Psoas muscle (tissue), 8 donors: ENCODE data around the gene AKR1B15. TPM values are rescaled to one million over a fixed set of nuclear protein-coding genes. Genes with fewer than 3 reads are reported as not detected.

Source experiments
- ATAC-seq, 4 donors: fragments of 200-7000 bp; cut with Tn5 transposase; one replicate each; pipeline ENCODE4 v1.9.1; 2020; ENCODE audit warnings: moderate library complexity in 3 of 4, mild to moderate bottlenecking in 2 of 4
- DNase-seq, 2 donors: peaks; one replicate each; pipeline ENCODE4 v3.0.0-alpha.2; 2020
- H3K27ac ChIP-seq: fragments of 200-600 bp; one replicate; pipeline ENCODE4 v1.8.0; 2022
- H3K27me3 ChIP-seq, 3 donors: fragments of 200-600 bp in 1 of 3; one replicate each; pipeline versions ENCODE4 v1.6.1 to v1.8.0; 2013 to 2022; ENCODE audit warnings: low read length in 2 of 3, mild to moderate bottlenecking in 2 of 3, moderate library complexity in 1 of 3; ENCODE audit not compliant: insufficient read depth in 3 of 3
- H3K36me3 ChIP-seq, 2 donors: fragments of 200-600 bp in 1 of 2; one replicate each; pipeline versions ENCODE4 v1.6.1 to v1.8.0; 2013 to 2022; ENCODE audit warnings: low read depth in 1 of 2, mild to moderate bottlenecking in 1 of 2, moderate library complexity in 1 of 2; ENCODE audit not compliant: insufficient read depth in 1 of 2
- H3K4me1 ChIP-seq: fragments of 200-600 bp; one replicate; pipeline ENCODE4 v1.8.0; 2022
- H3K4me3 ChIP-seq: fragments of 200-600 bp; one replicate; pipeline ENCODE4 v1.8.0; 2022; ENCODE audit warnings: mild to moderate bottlenecking
- H3K9me3 ChIP-seq: fragments of 200-600 bp; one replicate; pipeline ENCODE4 v1.8.0; 2022
- CTCF ChIP-seq: fragments of 200-600 bp; IDR thresholded peaks from one replicate; pipeline ENCODE4 v1.8.0; 2022; ENCODE audit warnings: antibody characterized with exemption
- WGBS, 3 donors: extraction: QIAGEN DNeasy Blood & Tissue Kit; methylation state at CpG; one replicate each; pipeline versions ENCODE4 v1.1.6 to v1.1.7; 2013; 5-methylcytosine and 5-hydroxymethylcytosine counted together
- intact Hi-C, 2 donors: fragments of 100-400 bp; cut with DNase I; formaldehyde crosslinking; loops; one replicate each; pipeline versions ENCODE4 v1.11.0 to v1.14.2; 2022
- polyA plus RNA-seq, 3 donors: library from polyadenylated mRNA; stranded (reverse); fragments of 200-250 nt; gene quantifications; one replicate each; pipeline ENCODE4 v1.2.3, GENCODE V29; 2013
- total RNA-seq, 4 donors: library from RNA; stranded (reverse); fragmentation: NEBNext Ultra II Directional in 2 of 4; extraction: Animal tissue kit (Norgen Biotek cat#: 25700) in 2 of 4; gene quantifications; one replicate each; pipeline versions ENCODE4 v1.2.1 to v1.2.4, GENCODE V29; 2021 to 2023
- donor health status: healthy with polysubstance abuse.
- donor health status: DM: no; HTN: no; CAD: no; lungs with moderate emphysema.
- donor health status: Bipolar disorder and iron deficiency.
- donor health status: healthy.
- donor health status: DM: yes; HTN: yes; CAD: no.
- donor health status: DM: no; HTN: no; CAD: no.
- donor health status: DM: no; HTN: no; CAD: no.
- donor health status: DM: yes; HTN: yes; CAD: no.

Gene AKR1B15
- total and polyA plus RNA-seq, 7 donors = 6.5 to 49.9 (median 16.5) TPM

- DNase-seq = no peak
- intact Hi-C loops = no loop called here
- Histone ChIP-seq H3K27me3 (no peaks in the 10 kb centered on the region), H3K4me3 (no peak overlapping the region), H3K36me3 (no peaks in the 10 kb centered on the region), H3K27ac (no peak overlapping the region), H3K4me1 (peaks cover 4% of the 10 kb centered on the region), H3K9me3 (no peaks in the 10 kb centered on the region)
- 59 to 78% (median 68%) methylated on average over 3 of the region's 3 CpGs for WGBS, 3 donors
- TF ChIP-seq CTCF = no peak
- peak in 1 of 4 donors; percentile 9 for ATAC-seq
Measured at GRCh38 chr7:134504660-134505164, 44.2 kb upstream of the AKR1B15 start.

GRCh38 chr7:134505856-134506255 lies 43.1 kb upstream of the AKR1B15 start:
- Histone ChIP-seq H3K27ac (no peak overlapping the region), H3K9me3 (no peaks in the 10 kb centered on the region), H3K4me3 (no peak overlapping the region), H3K36me3 (no peaks in the 10 kb centered on the region), H3K27me3 (no peaks in the 10 kb centered on the region), H3K4me1 (peaks cover 4% of the 10 kb centered on the region)
- DNase-seq (no peak), ATAC-seq (no peak)
- intact Hi-C loops = no loop called here
- 80 to 86% (median 85%) methylated on average over 4 of the region's 4 CpGs for WGBS, 3 donors
- no peak for TF ChIP-seq CTCF

- Histone ChIP-seq H3K27ac (no peak overlapping the region), H3K4me1 (no peaks in the 10 kb centered on the region), H3K4me3 (no peak overlapping the region), H3K27me3 (no peaks in the 10 kb centered on the region), H3K36me3 (no peaks in the 10 kb centered on the region), H3K9me3 (no peaks in the 10 kb centered on the region)
- no peak for ATAC-seq
- WGBS, 3 donors = 80 to 93% (median 92%) methylated on average over 1 of the region's 1 CpG
- intact Hi-C loops = no loop called here
- TF ChIP-seq CTCF = no peak
- no peak for DNase-seq
Measured at GRCh38 chr7:134509010-134509409, 39.9 kb upstream of the AKR1B15 start.

GRCh38 chr7:134510646-134511045 lies 38.3 kb upstream of the AKR1B15 start:
- intact Hi-C loops = loop anchor here in 1 of 2 donors (5.0 kb wide), 1 partner anchor 97 kb away; no protein-coding TSS in a partner anchor
- DNase-seq (no peak), ATAC-seq (no peak)
- WGBS, 3 donors = 83 to 89% (median 87%) methylated on average over 5 of the region's 5 CpGs
- Histone ChIP-seq H3K27ac (no peak overlapping the region), H3K27me3 (no peaks in the 10 kb centered on the region), H3K36me3 (no peaks in the 10 kb centered on the region), H3K4me1 (peaks cover 10% of the 10 kb centered on the region), H3K9me3 (no peaks in the 10 kb centered on the region), H3K4me3 (no peak overlapping the region)
- TF ChIP-seq CTCF = no peak

- Histone ChIP-seq H3K27ac (no peak overlapping the region), H3K4me1 (peaks cover 17% of the 10 kb centered on the region), H3K9me3 (no peaks in the 10 kb centered on the region), H3K27me3 (no peaks in the 10 kb centered on the region), H3K4me3 (no peak overlapping the region), H3K36me3 (no peaks in the 10 kb centered on the region)
- DNase-seq = no peak
- intact Hi-C loops = loop anchor here (2.0 to 5.0 kb wide), 4 partner anchors 67 to 95 kb away; no protein-coding TSS in a partner anchor
- ATAC-seq = no peak
- no peak for TF ChIP-seq CTCF
- 97 to 100% (median 100%) methylated on average over 1 of the region's 1 CpG for WGBS, 3 donors
Measured at GRCh38 chr7:134512271-134512670, 36.6 kb upstream of the AKR1B15 start.
